T1000 (cell line): Measurements from ENCODE around the gene ANKMY1.

Experiments
- DNase-seq: peaks from one replicate; lab custom pipeline; 2025; ENCODE audit warnings: mixed read lengths; lab: John Stamatoyannopoulos, UW

The ANKMY1 gene

GRCh38 chr2:240520974-240521350, 36.8 kb downstream of the ANKMY1 start:
- DNase-seq, result no peak

- no peak for DNase-seq
Observed at GRCh38 chr2:240520130-240520973, 37.4 kb downstream of the ANKMY1 start.

GRCh38 chr2:240519396-240520129, 38.2 kb downstream of the ANKMY1 start:
- no peak for DNase-seq

GRCh38 chr2:240518981-240519380, 38.8 kb downstream of the ANKMY1 start:
- DNase-seq, result no peak

GRCh38 chr2:240517342-240517741, 40.4 kb downstream of the ANKMY1 start:
- DNase-seq, result no peak

GRCh38 chr2:240514631-240515030, 43.2 kb downstream of the ANKMY1 start:
- DNase-seq, result no peak

- peak; percentile 51 for DNase-seq
Observed at GRCh38 chr2:240513549-240514287, 44.1 kb downstream of the ANKMY1 start.

GRCh38 chr2:240512666-240513535, 44.9 kb downstream of the ANKMY1 start:
- DNase-seq, result no peak

- DNase-seq, result no peak
Observed at GRCh38 chr2:240512109-240512485, 45.7 kb downstream of the ANKMY1 start.

GRCh38 chr2:240511351-240512108, 46.3 kb downstream of the ANKMY1 start:
- no peak for DNase-seq

- no peak for DNase-seq
Observed at GRCh38 chr2:240510513-240511210, 47.1 kb downstream of the ANKMY1 start.

GRCh38 chr2:240509667-240510512, 47.9 kb downstream of the ANKMY1 start:
- DNase-seq, result no peak

- DNase-seq, result no peak
Observed at GRCh38 chr2:240508832-240509545, 48.8 kb downstream of the ANKMY1 start.

- no peak for DNase-seq
Observed at GRCh38 chr2:240507778-240508251, 50.0 kb downstream of the ANKMY1 start.

GRCh38 chr2:240507060-240507777, 50.6 kb downstream of the ANKMY1 start:
- no peak for DNase-seq

GRCh38 chr2:240506406-240507059, 51.3 kb downstream of the ANKMY1 start:
- DNase-seq, result no peak

- no peak for DNase-seq
Observed at GRCh38 chr2:240505910-240506309, 51.9 kb downstream of the ANKMY1 start.
